H1 (cell line): ENCODE data around the gene TMEM39A. TPM values are rescaled to one million over a fixed set of nuclear protein-coding genes. Genes with fewer than 3 reads are reported as not detected.

Experiments
- CTCF ChIA-PET: fragments of 300-600 bp; sonication (Branson Sonifier 250); formaldehyde crosslinking; loops from one replicate; lab custom pipeline; 2021; ENCODE audit not compliant: partially characterized antibody; lab: Charles Lee
- POLR2A ChIA-PET: fragments of 300-600 bp; sonication (Branson Sonifier 250); formaldehyde crosslinking; loops from one replicate; lab custom pipeline; 2021; ENCODE audit warnings: inconsistent platforms; ENCODE audit not compliant: partially characterized antibody; lab: Charles Lee
- DNase-seq, 2 experiments: peaks; one replicate each; pipeline versions ENCODE4 v3.0.0 to v3.0.0-alpha.2; 2010 to 2022; ENCODE audit warnings: low spot score in 2 of 2, low read depth in 1 of 2, mixed read lengths in 1 of 2
- FAIRE-seq: peaks from 2 replicates; lab custom pipeline; 2011; peaks lifted over from hg19 to GRCh38; lab: Jason Lieb, UNC
- H2AFZ ChIP-seq: 2 replicates; pipeline ENCODE4 v1.8.1; 2012; ENCODE audit warnings: low read length, inconsistent platforms
- H2AK5ac ChIP-seq: 2 replicates; pipeline ENCODE4 v1.6.1; 2013; ENCODE audit warnings: low read depth, low read length
- H2BK120ac ChIP-seq: replicated peaks from 2 replicates; pipeline ENCODE3; 2013; ENCODE audit warnings: low read depth, low read length, inconsistent platforms
- H2BK12ac ChIP-seq: 2 replicates; pipeline ENCODE4 v1.6.1; 2013; ENCODE audit warnings: low read depth, low read length
- H2BK15ac ChIP-seq: 2 replicates; pipeline ENCODE4 v1.6.1; 2013; ENCODE audit warnings: low read length
- H2BK20ac ChIP-seq: 2 replicates; pipeline ENCODE4 v1.6.1; 2013; ENCODE audit warnings: low read length
- H2BK5ac ChIP-seq: 2 replicates; pipeline ENCODE4 v1.6.1; 2013; ENCODE audit warnings: low read depth, low read length
- H3K14ac ChIP-seq: 2 replicates; pipeline ENCODE4 v1.6.1; 2013; ENCODE audit warnings: inconsistent platforms; ENCODE audit not compliant: insufficient read length
- H3K18ac ChIP-seq: 2 replicates; pipeline ENCODE4 v1.6.1; 2013; ENCODE audit warnings: low read length; ENCODE audit errors: extremely low read depth
- H3K23ac ChIP-seq: 2 replicates; pipeline ENCODE4 v1.6.1; 2013; ENCODE audit warnings: inconsistent platforms; ENCODE audit not compliant: insufficient read length
- H3K23me2 ChIP-seq: 2 replicates; pipeline ENCODE4 v1.6.1; 2013; ENCODE audit warnings: low read depth, low read length
- H3K27ac ChIP-seq: 2 replicates; pipeline ENCODE4 v1.6.1; 2011; ENCODE audit warnings: low read depth, low read length, inconsistent platforms
- H3K27me3 ChIP-seq, 4 experiments: replicated peaks in 1 of 4; 1 replicate in 1 of 4; 2 replicates in 3 of 4; pipeline versions ENCODE4 v1.6.1 to v1.8.1; 2011 to 2013; ENCODE audit warnings: low read length in 3 of 4, mild to moderate bottlenecking in 3 of 4, inconsistent platforms in 2 of 4, mixed read lengths in 2 of 4, moderate library complexity in 1 of 4; ENCODE audit not compliant: control insufficient read depth in 3 of 4, insufficient read depth in 3 of 4; ENCODE audit errors: extremely low read depth in 1 of 4
- H3K36me3 ChIP-seq, 4 experiments: 2 replicates each; pipeline versions ENCODE4 v1.6.1 to v1.8.1; 2011 to 2013; ENCODE audit warnings: mild to moderate bottlenecking in 4 of 4, low read length in 3 of 4, moderate library complexity in 2 of 4, control low read depth in 1 of 4, inconsistent platforms in 1 of 4; ENCODE audit not compliant: insufficient read depth in 4 of 4, control insufficient read depth in 2 of 4
- H3K4ac ChIP-seq: replicated peaks from 2 replicates; pipeline ENCODE3; 2013; ENCODE audit warnings: low read length, low read depth, mixed read lengths, inconsistent platforms; ENCODE audit not compliant: insufficient read length
- H3K4me1 ChIP-seq, 4 experiments: replicated peaks in 1 of 4; 1 replicate in 1 of 4; 2 replicates in 3 of 4; pipeline versions ENCODE4 v1.6.1 to v1.8.1; 2011 to 2013; ENCODE audit warnings: low read length in 3 of 4, inconsistent platforms in 2 of 4, mixed read lengths in 1 of 4; ENCODE audit not compliant: insufficient read depth in 4 of 4, control insufficient read depth in 3 of 4
- H3K4me2 ChIP-seq, 2 experiments: 2 replicates each; pipeline versions ENCODE4 v1.6.1 to v1.8.1; 2011 to 2013; ENCODE audit warnings: low read depth in 2 of 2, low read length in 2 of 2, control low read depth in 1 of 2, inconsistent platforms in 1 of 2, mild to moderate bottlenecking in 1 of 2; ENCODE audit not compliant: insufficient read depth in 1 of 2
- H3K4me3 ChIP-seq, 4 experiments: fragments of 200-600, 300-600 bp in 1 of 4; sonication (generic), shearing (Covaris generic), sonication (Bioruptor Twin) in 1 of 4; 2 replicates each; pipeline versions ENCODE4 v1.5.1 to v1.8.1; 2011 to 2016; ENCODE audit warnings: low read length in 4 of 4, low read depth in 3 of 4, control low read depth in 2 of 4, inconsistent platforms in 2 of 4, mild to moderate bottlenecking in 2 of 4, mixed read lengths in 1 of 4, moderate library complexity in 1 of 4; ENCODE audit not compliant: insufficient read depth in 2 of 4; ENCODE audit errors: extremely low read depth in 1 of 4
- H3K56ac ChIP-seq: replicated peaks from 2 replicates; pipeline ENCODE3; 2013; ENCODE audit warnings: low read depth, mild to moderate bottlenecking, mixed read lengths, low read length, inconsistent platforms; ENCODE audit not compliant: insufficient read length
- H3K79me1 ChIP-seq: 2 replicates; pipeline ENCODE4 v1.6.1; 2013; ENCODE audit warnings: low read depth, low read length, control low read depth
- H3K79me2 ChIP-seq, 2 experiments: 2 replicates each; pipeline versions ENCODE4 v1.6.1 to v1.8.1; 2012 to 2013; ENCODE audit warnings: low read length in 2 of 2, mild to moderate bottlenecking in 2 of 2, inconsistent platforms in 1 of 2; ENCODE audit not compliant: insufficient read depth in 2 of 2, control insufficient read depth in 1 of 2
- H3K9ac ChIP-seq, 4 experiments: replicated peaks in 1 of 4; 1 replicate in 1 of 4; 2 replicates in 3 of 4; pipeline versions ENCODE4 v1.6.1 to v1.8.1; 2011 to 2013; ENCODE audit warnings: low read depth in 3 of 4, low read length in 3 of 4, control low read depth in 2 of 4, mild to moderate bottlenecking in 2 of 4, moderate library complexity in 2 of 4, inconsistent platforms in 1 of 4; ENCODE audit errors: extremely low read depth in 1 of 4
- H3K9me3 ChIP-seq, 2 experiments: 2 replicates each; pipeline versions ENCODE4 v1.6.1 to v1.8.1; 2012 to 2013; ENCODE audit warnings: mild to moderate bottlenecking in 2 of 2, moderate library complexity in 2 of 2, control low read depth in 1 of 2, inconsistent platforms in 1 of 2, low read depth in 1 of 2, low read length in 1 of 2, mixed read lengths in 1 of 2; ENCODE audit not compliant: insufficient read depth in 2 of 2
- H4K20me1 ChIP-seq, 2 experiments: replicated peaks in 1 of 2; 2 replicates each; pipeline versions ENCODE3 to v1.8.1; 2011 to 2013; ENCODE audit warnings: inconsistent platforms in 2 of 2, low read length in 2 of 2, mild to moderate bottlenecking in 1 of 2; ENCODE audit not compliant: insufficient read depth in 2 of 2, control insufficient read depth in 1 of 2
- H4K5ac ChIP-seq: 2 replicates; pipeline ENCODE4 v1.6.1; 2013; ENCODE audit warnings: low read length, low read depth, mixed read lengths, inconsistent platforms; ENCODE audit not compliant: insufficient read length
- H4K8ac ChIP-seq: 2 replicates; pipeline ENCODE4 v1.8.0; 2013; ENCODE audit warnings: mild to moderate bottlenecking, moderate library complexity, low read length, inconsistent platforms; ENCODE audit not compliant: insufficient read depth; ENCODE audit errors: extremely low read depth
- H4K91ac ChIP-seq: replicated peaks from 2 replicates; pipeline ENCODE3; 2013; ENCODE audit warnings: low read length, mixed read lengths, inconsistent platforms; ENCODE audit not compliant: insufficient read length
- ATF3 ChIP-seq: IDR thresholded peaks from 2 replicates; pipeline ENCODE4 v1.6.1; 2011; ENCODE audit warnings: low read depth, mild to moderate bottlenecking, low read length; ENCODE audit not compliant: insufficient read depth
- CBX8 ChIP-seq: fragments of 300-800, 300-1000 bp; sonication (generic); IDR thresholded peaks from 2 replicates; pipeline ENCODE4 v1.7.1; 2016; ENCODE audit warnings: low read depth, low read length, borderline replicate concordance
- GTF2F1 ChIP-seq: IDR thresholded peaks from 2 replicates; pipeline ENCODE4 v1.6.1; 2012; ENCODE audit warnings: low read depth, low read length, improper control_type of control experiment, borderline replicate concordance
- JUN ChIP-seq: IDR thresholded peaks from 2 replicates; pipeline ENCODE4 v1.6.1; 2011; ENCODE audit warnings: low read depth, mild to moderate bottlenecking, improper control_type of control experiment, low read length
- KDM4A ChIP-seq: IDR thresholded peaks from one replicate; pipeline ENCODE4 v1.7.1; 2012; ENCODE audit warnings: low read depth, mild to moderate bottlenecking, moderate library complexity, low read length, inconsistent platforms; ENCODE audit not compliant: severe bottlenecking
- MAX ChIP-seq: IDR thresholded peaks from 2 replicates; pipeline ENCODE4 v1.6.1; 2012; ENCODE audit warnings: inconsistent platforms
- TEAD4 ChIP-seq: IDR thresholded peaks from 2 replicates; pipeline ENCODE4 v1.6.1; 2012; ENCODE audit warnings: low read depth, low read length, inconsistent platforms, mixed read lengths
- WGBS, 2 experiments: shearing (Covaris generic) in 1 of 2; methylation state at CpG; one replicate each; pipeline versions ENCODE4 v1.1.6 to v1.1.7; 2013 to 2015; ENCODE audit warnings: low lambda C conversion rate in 2 of 2, mixed read lengths in 2 of 2, inconsistent platforms in 1 of 2, low coverage in 1 of 2, missing lambda C conversion rate in 1 of 2; ENCODE audit not compliant: insufficient replicate concordance in 2 of 2, insufficient coverage in 1 of 2, insufficient read length in 1 of 2; ENCODE audit errors: extremely low coverage in 1 of 2, missing lambda C conversion rate in 1 of 2; 5-methylcytosine and 5-hydroxymethylcytosine counted together
- polyA plus RNA-seq, 7 experiments: library from polyadenylated mRNA; depleted of rRNA in 3 of 7; stranded (reverse) in 5 of 7; unstranded in 2 of 7; fragments of >200 nt in 5 of 7; fragments of 200-250 nt in 2 of 7; gene quantifications; 1 replicate in 5 of 7; 2 replicates in 1 of 7; 4 replicates in 1 of 7; pipeline versions ENCODE4 v1.2.1 to v1.2.3, GENCODE V29; 2011 to 2013; ENCODE audit warnings: missing spikeins in 2 of 7, mixed read lengths in 2 of 7
- total RNA-seq: library from RNA; stranded (reverse); fragmentation: NEBNext Ultra II Directional; extraction: Animal tissue kit (Norgen Biotek cat#: 25700); gene quantifications from 2 replicates; pipeline ENCODE4 v1.2.1, GENCODE V29; 2021

Gene TMEM39A
- total and polyA plus RNA-seq, 2 of the 8 experiments (the other 6 are each of a cell fraction or from before 2014, with no cell fraction given) = 26.8 to 36.1 TPM

GRCh38 chr3:119457246-119457645 is 6.2 kb downstream of the TMEM39A start:
- Histone ChIP-seq H2AK5ac (no peak overlapping the region), H3K27me3 (no peaks in the 10 kb centered on the region), H3K9me3 (no peaks in the 10 kb centered on the region), H3K27ac (no peak overlapping the region), H3K14ac (no peak overlapping the region), H3K9ac (no peak overlapping the region), H4K5ac (no peak overlapping the region), H3K4ac (no peak overlapping the region), H2BK15ac (no peak overlapping the region), H3K79me2 (peaks cover 3 to 27% of the 10 kb centered on the region in 2 experiments), H3K4me3 (no peak overlapping the region), H2BK20ac (no peak overlapping the region), H4K8ac (no peak overlapping the region), H3K36me3 (peaks cover 5 to 83% (median 31%) of the 10 kb centered on the region in 4 experiments; a peak in 6 of 8 replicates), H2AFZ (no peak overlapping the region), H3K18ac (no peak overlapping the region), H3K23ac (no peak overlapping the region), H3K56ac (no peak overlapping the region), H4K91ac (no peak overlapping the region), H4K20me1 (peaks cover 0 to 3% of the 10 kb centered on the region in 2 experiments), H3K79me1 (peaks cover 2% of the 10 kb centered on the region; the same call in 1 of the 2 replicates), H3K4me2 (no peak overlapping the region), H2BK12ac (no peak overlapping the region), H2BK120ac (no peak overlapping the region), H3K4me1 (peaks cover 0 to 2% (median 0%) of the 10 kb centered on the region in 4 experiments; a peak in 3 of 7 replicates), H3K23me2 (no peaks in the 10 kb centered on the region), H2BK5ac (no peak overlapping the region)
- POLR2A ChIA-PET = no interaction called here
- CTCF ChIA-PET = interaction anchor here (0.6 kb wide), 2 partner anchors 74 to 154 kb away, joined by 3 read pairs; no protein-coding TSS in a partner anchor
- DNase-seq (no peak), FAIRE-seq (no peak)
- WGBS, 2 experiments = 96% methylated on average over 4 of the region's 4 CpGs; no CpG with 5 or more reads in 1 of the 2 experiments
- TF ChIP-seq GTF2F1 (no peak), MAX (no peak), ATF3 (no peak), KDM4A (no peak), JUN (no peak), TEAD4 (no peak), CBX8 (no peak)
